GM23338 (cell line): ENCODE measurements around the gene RALGPS1. TPM values are rescaled to one million over a fixed set of nuclear protein-coding genes. Genes with fewer than 3 reads are reported as not detected.

Source experiments
- ATAC-seq: fragments of 200-7000 bp; cut with Tn5 transposase; 3 replicates; pipeline ENCODE4 v1.9.1; 2020
- DNase-seq: peaks from one replicate; pipeline ENCODE4 v3.0.0-alpha.2; 2015; ENCODE audit warnings: low spot score
- H2AFZ ChIP-seq: fragments of 200-600 bp; sonication (generic); 2 replicates; pipeline ENCODE4 v1.8.0; 2016; ENCODE audit warnings: antibody characterized with exemption, mild to moderate bottlenecking, moderate library complexity
- H3F3A ChIP-seq: fragments of 200-600 bp; sonication (generic); replicated peaks from 2 replicates; pipeline ENCODE4 v1.8.0; 2017; ENCODE audit warnings: antibody characterized with exemption, mixed run types, low read depth
- H3K27ac ChIP-seq: fragments of 200-600 bp; sonication (generic); 2 replicates; pipeline ENCODE4 v1.6.1; 2016; ENCODE audit warnings: low read depth
- H3K27me3 ChIP-seq: fragments of 200-600 bp; sonication (generic); 2 replicates; pipeline ENCODE4 v1.8.0; 2016; ENCODE audit warnings: mild to moderate bottlenecking, mixed run types, moderate library complexity; ENCODE audit not compliant: insufficient read depth
- H3K36me3 ChIP-seq: fragments of 200-600 bp; sonication (generic); 2 replicates; pipeline ENCODE4 v1.8.0; 2016; ENCODE audit warnings: mild to moderate bottlenecking; ENCODE audit not compliant: insufficient read depth
- H3K4me1 ChIP-seq: fragments of 200-600 bp; sonication (generic); 2 replicates; pipeline ENCODE4 v1.8.0; 2016; ENCODE audit warnings: mild to moderate bottlenecking, moderate library complexity; ENCODE audit not compliant: insufficient read depth
- H3K4me2 ChIP-seq: fragments of 200-600 bp; sonication (generic); 2 replicates; pipeline ENCODE4 v1.7.1; 2017; ENCODE audit warnings: mixed run types
- H3K4me3 ChIP-seq: fragments of 200-600 bp; sonication (generic); 2 replicates; pipeline ENCODE4 v1.6.1; 2016; ENCODE audit warnings: mixed run types
- H3K79me2 ChIP-seq: fragments of 200-600 bp; sonication (generic); replicated peaks from 2 replicates; pipeline ENCODE4 v1.8.0; 2017; ENCODE audit warnings: mild to moderate bottlenecking; ENCODE audit not compliant: insufficient read depth
- H3K9me2 ChIP-seq: fragments of 200-600 bp; sonication (generic); 2 replicates; pipeline ENCODE4 v1.8.0; 2017; ENCODE audit not compliant: insufficient read depth
- H4K20me1 ChIP-seq: fragments of 200-600 bp; sonication (generic); replicated peaks from 2 replicates; pipeline ENCODE4 v1.8.0; 2017; ENCODE audit warnings: mild to moderate bottlenecking; ENCODE audit not compliant: insufficient read depth
- H3K27ac Mint-ChIP-seq: 2 replicates; pipeline ENCODE4 v1.8.0; 2020; ENCODE audit warnings: inconsistent platforms, mild to moderate bottlenecking, moderate library complexity, mixed read lengths
- H3K27me3 Mint-ChIP-seq: 3 replicates; pipeline ENCODE4 v1.8.0; 2022; ENCODE audit warnings: low read depth, mild to moderate bottlenecking, moderate library complexity, mixed read lengths, inconsistent platforms; ENCODE audit not compliant: insufficient read depth, poor library complexity
- H3K36me3 Mint-ChIP-seq: 3 replicates; pipeline ENCODE4 v1.8.0; 2021; ENCODE audit warnings: low read depth, mild to moderate bottlenecking, inconsistent platforms, moderate library complexity, mixed read lengths
- H3K4me1 Mint-ChIP-seq: 3 replicates; pipeline ENCODE4 v1.8.0; 2020; ENCODE audit warnings: mild to moderate bottlenecking, inconsistent platforms, mixed read lengths
- H3K4me3 Mint-ChIP-seq: 3 replicates; pipeline ENCODE4 v1.8.0; 2021; ENCODE audit warnings: moderate library complexity, mild to moderate bottlenecking, inconsistent platforms, mixed read lengths
- H3K9me3 Mint-ChIP-seq: 3 replicates; pipeline ENCODE4 v1.8.0; 2020; ENCODE audit warnings: moderate library complexity, mild to moderate bottlenecking, inconsistent platforms, mixed read lengths
- CREB1 ChIP-seq: fragments of 250-450 bp; sonication (Bioruptor Pico); IDR thresholded peaks from 2 replicates; pipeline ENCODE4 v1.5.0; 2020; ENCODE audit warnings: low read depth, mild to moderate bottlenecking, moderate library complexity
- NANOG ChIP-seq: IDR thresholded peaks from 2 replicates; pipeline ENCODE4 v1.6.1; 2016; ENCODE audit warnings: antibody characterized with exemption, borderline replicate concordance
- POLR2AphosphoS5 ChIP-seq: IDR thresholded peaks from 2 replicates; pipeline ENCODE4 v1.6.1; 2016; ENCODE audit warnings: antibody characterized with exemption, low read depth
- REST ChIP-seq: IDR thresholded peaks from one replicate; pipeline ENCODE4 v1.6.1; 2018; ENCODE audit warnings: antibody characterized with exemption; ENCODE audit not compliant: unreplicated experiment
- ZNF114 ChIP-seq: fragments of 250-450 bp; sonication (Bioruptor Pico); IDR thresholded peaks from 2 replicates; pipeline ENCODE4 v1.5.0; 2020; ENCODE audit warnings: mild to moderate bottlenecking, moderate library complexity
- ZNF462 ChIP-seq: fragments of 250-450 bp; sonication (Bioruptor Pico); IDR thresholded peaks from 2 replicates; pipeline ENCODE4 v1.5.0; 2020; ENCODE audit warnings: mild to moderate bottlenecking, moderate library complexity
- polyA plus RNA-seq: library from polyadenylated mRNA; unstranded; fragments of >200 nt; fragmentation: Nextera tagmentation; extraction: Ambion mirVana; gene quantifications from 2 replicates; pipeline ENCODE4 v1.2.1, GENCODE V29; 2016
- total RNA-seq: library from RNA; depleted of rRNA; stranded (reverse); fragments of >200 nt; shearing (Covaris generic); gene quantifications from 2 replicates; pipeline ENCODE4 v1.2.3, GENCODE V29; 2014

Gene RALGPS1
- total and polyA plus RNA-seq, 2 experiments from 2014 or later: 18.2 to 57.1 TPM

- H3K4me3 Mint-ChIP-seq: peak overlapping the region; percentile 91
- H3K4me1 ChIP-seq: peaks cover 46% of the 10 kb centered on the region
- no peaks in the 10 kb centered on the region for H3K36me3 ChIP-seq
- H4K20me1 ChIP-seq: no peaks in the 10 kb centered on the region
- H3K79me2 ChIP-seq: peaks cover 4% of the 10 kb centered on the region; the same call in 1 of the 2 replicates
- no peaks in the 10 kb centered on the region for H3K27me3 Mint-ChIP-seq
- TF ChIP-seq ZNF114 (no peak), CREB1 (peak; percentile 93), POLR2AphosphoS5 (peak; percentile 85)
- 0 out of 2 replicates have a peak, but pooled peaks cover 4% of the 10 kb centered on the region for H3F3A ChIP-seq
- peak overlapping the region; percentile 57; the same call in 1 of the 2 replicates for H3K27ac ChIP-seq
- H3K4me1 Mint-ChIP-seq: peaks cover 46% of the 10 kb centered on the region
- peaks cover 7% of the 10 kb centered on the region; the same call in 1 of the 2 replicates for H3K9me2 ChIP-seq
- H3K27ac Mint-ChIP-seq: peak overlapping the region; percentile 95
- peak; percentile 98 for ATAC-seq
- peak overlapping the region; percentile 69 for H3K4me3 ChIP-seq
- H3K36me3 Mint-ChIP-seq: peaks cover under 1% of the 10 kb centered on the region; the same call in 1 of the 3 replicates
- H3K27me3 ChIP-seq: no peaks in the 10 kb centered on the region
- peak overlapping the region; percentile 79 for H3K4me2 ChIP-seq
- no peaks in the 10 kb centered on the region for H3K9me3 Mint-ChIP-seq
- peak; percentile 99 for DNase-seq
- H2AFZ ChIP-seq: peak overlapping the region; percentile 84
These were observed 330.3 kb downstream of the RALGPS1 start for GRCh38 chr9:127244609-127245601.

GRCh38 chr9:127245637-127246164, 331.1 kb downstream of the RALGPS1 start:
- peaks cover 7% of the 10 kb centered on the region; the same call in 1 of the 2 replicates for H3K9me2 ChIP-seq
- H3K4me3 ChIP-seq: peak overlapping the region; percentile 69
- no peak for ATAC-seq
- H3K27me3 ChIP-seq: no peaks in the 10 kb centered on the region
- H3K4me2 ChIP-seq: peak overlapping the region; percentile 79
- no peak overlapping the region for H3K27ac Mint-ChIP-seq
- peaks cover 4% of the 10 kb centered on the region; the same call in 1 of the 2 replicates for H3K79me2 ChIP-seq
- no peak for DNase-seq
- H3K9me3 Mint-ChIP-seq: no peaks in the 10 kb centered on the region
- H3K4me1 ChIP-seq: peaks cover 45% of the 10 kb centered on the region
- H4K20me1 ChIP-seq: no peaks in the 10 kb centered on the region
- H3K4me1 Mint-ChIP-seq: peaks cover 53% of the 10 kb centered on the region
- peak overlapping the region; percentile 91 for H3K4me3 Mint-ChIP-seq
- H3K36me3 ChIP-seq: no peaks in the 10 kb centered on the region
- no peaks in the 10 kb centered on the region for H3K27me3 Mint-ChIP-seq
- TF ChIP-seq ZNF114 (no peak), ZNF462 (CRISPR knock-in tag) (no peak), REST (no peak), NANOG (no peak)
- H3K27ac ChIP-seq: no peak overlapping the region
- H2AFZ ChIP-seq: peak overlapping the region; percentile 78
- peaks cover 4% of the 10 kb centered on the region; the same call in 1 of the 2 replicates for H3F3A ChIP-seq
- peaks cover 7% of the 10 kb centered on the region; the same call in 2 of the 3 replicates for H3K36me3 Mint-ChIP-seq
